Activated T-helper 9 cell treated with anti-CD3 and anti-CD28 coated beads, Interleukin-2, amount 50 U/mL, for 16 hours (primary cell): ENCODE measurements around the gene FEZF1.
"Not testable (repeated sequence)": the region's sequence is repeated elsewhere in the genome, so short reads cannot be mapped to it uniquely, and the experiment has no call there.

ENCODE experiments used
- DNase-seq: peaks from one replicate; pipeline ENCODE4 v3.0.0-alpha.2; 2020; ENCODE audit warnings: low read depth

Gene FEZF1

DNA sequence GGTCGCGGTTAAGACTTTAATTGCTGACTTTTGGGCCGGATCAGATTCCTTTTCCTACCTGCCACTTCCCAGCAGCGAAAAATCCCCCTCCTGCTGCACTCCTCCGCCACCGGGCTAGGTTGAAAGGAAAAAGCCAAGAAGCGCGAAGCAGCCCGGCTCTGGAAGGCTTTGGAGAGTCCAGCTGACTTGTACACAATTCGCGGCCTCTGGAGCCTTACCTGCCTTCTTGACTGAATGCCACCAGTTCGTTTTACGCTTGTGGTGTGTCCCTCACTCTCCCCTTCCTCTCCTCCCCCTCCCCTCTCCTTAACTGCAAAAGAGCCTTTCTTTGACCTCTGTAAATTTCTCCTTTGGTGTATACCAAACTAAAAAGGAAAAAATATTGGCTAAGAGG lies 2.7 kb upstream of the FEZF1 start:
- DNase-seq, result no peak

- DNase-seq, result no peak
Observed at GRCh38 chr7:122306320-122307227, 2.0 kb upstream of the FEZF1 start.

DNA sequence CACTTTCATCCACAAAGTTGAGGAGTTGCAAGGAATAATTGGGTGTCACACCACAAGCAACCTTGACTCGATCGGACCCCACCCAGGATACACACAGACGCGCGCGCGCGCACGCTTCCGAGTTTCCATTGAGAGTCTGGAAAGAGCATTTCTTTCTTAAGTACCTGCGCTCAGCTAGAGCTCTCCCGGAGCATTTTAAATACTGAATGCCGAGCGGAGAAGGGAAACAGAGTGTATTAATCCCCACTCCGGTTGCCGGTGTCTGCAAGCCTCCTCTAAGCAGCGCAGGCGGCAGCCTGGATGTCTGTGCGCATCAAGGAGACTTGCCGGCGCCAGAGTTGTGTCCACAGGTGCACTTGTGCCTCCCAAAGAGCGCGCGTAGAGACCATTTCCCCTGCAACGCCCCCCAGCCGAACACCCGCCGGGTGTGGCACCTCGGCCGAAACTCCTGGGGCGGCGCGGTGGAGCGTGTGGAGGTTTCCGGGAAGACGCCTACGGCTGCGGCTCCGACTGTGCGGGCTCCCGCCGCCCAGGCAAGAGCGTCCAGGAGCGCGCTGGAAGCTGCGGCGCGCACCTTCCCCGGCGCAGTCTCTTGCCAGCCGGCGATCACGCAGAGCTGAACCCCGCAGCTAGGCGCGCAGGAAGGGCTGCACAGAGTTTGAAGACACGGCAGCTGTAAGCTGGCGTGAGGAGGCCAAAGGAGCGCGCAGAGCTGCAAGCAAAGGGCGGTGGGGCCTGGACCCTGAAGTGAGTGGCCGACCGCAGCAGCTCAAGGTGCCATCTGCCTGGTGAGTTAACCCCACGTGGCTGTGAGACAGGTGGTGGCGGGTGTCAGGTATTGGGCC lies 1.1 kb upstream of the FEZF1 start:
- no peak for DNase-seq

DNA sequence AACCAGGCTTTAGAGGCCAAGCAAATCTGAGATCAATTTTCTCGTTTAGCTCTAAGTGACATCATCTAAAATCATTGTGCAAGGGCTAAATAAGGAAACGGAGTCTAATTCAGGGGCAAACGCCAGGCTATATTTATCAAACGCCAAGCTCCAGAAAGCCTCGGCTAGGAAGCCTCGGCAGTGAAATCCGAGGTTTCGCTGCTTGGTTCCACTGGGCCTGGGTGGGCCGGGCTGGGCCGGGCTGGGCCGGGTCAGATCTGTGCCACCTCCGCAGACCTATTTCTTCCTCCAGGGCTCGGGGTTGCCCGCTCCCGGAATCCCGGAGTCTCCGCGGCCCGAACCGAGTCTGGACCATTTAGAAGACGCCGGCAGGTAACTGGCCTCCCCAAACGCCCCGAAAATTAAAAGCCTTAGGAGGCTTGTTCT lies 459 bp upstream of the FEZF1 start:
- no peak for DNase-seq

GRCh38 chr7:122303531-122304318 lies 825 bp downstream of the FEZF1 start:
- no peak for DNase-seq

GRCh38 chr7:122302761-122303530 lies 1.6 kb downstream of the FEZF1 start:
- no peak for DNase-seq

- no peak for DNase-seq
Observed at GRCh38 chr7:122301858-122302760, 2.4 kb downstream of the FEZF1 start.

DNA sequence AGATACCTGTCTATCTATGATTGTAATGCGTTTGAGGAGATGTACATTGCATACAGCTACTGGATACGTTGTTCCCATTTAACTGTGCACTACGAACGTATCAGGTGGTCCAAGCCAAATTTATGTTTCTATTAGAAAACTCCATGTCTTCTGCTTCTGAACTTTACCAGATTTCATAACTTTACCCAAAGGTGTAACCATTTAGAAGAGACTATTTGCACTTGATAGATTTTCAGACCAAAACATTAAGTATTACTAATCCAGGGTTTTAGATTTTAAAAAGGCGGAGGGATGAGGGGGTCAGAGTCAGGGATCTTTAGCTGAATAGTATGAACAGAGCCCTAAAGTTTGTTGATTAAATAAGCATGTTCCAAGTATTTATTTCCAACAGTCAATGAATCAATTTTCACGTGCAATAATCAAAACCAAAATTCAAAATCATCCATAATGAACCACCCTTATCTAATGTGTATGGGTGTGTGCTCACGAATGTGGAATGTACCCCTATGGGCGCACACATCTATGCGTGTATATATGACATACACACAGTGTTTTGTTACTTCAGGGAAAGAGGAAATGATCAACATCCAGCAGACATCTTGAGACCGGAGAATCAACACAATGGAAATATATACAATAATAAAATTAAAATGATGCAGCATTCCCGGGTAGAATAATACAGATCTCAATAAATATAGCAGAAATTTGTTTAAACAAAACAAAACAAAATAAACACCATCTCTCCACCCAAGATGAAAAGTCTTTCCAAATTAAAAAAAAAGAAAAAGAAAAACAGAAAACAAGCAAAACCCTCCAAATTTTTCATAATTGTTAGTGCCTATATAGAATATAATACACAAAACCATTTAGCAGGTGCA lies 3.4 kb downstream of the FEZF1 start:
- no peak for DNase-seq

GRCh38 chr7:122300211-122300932 lies 4.2 kb downstream of the FEZF1 start:
- DNase-seq, result no peak

DNA sequence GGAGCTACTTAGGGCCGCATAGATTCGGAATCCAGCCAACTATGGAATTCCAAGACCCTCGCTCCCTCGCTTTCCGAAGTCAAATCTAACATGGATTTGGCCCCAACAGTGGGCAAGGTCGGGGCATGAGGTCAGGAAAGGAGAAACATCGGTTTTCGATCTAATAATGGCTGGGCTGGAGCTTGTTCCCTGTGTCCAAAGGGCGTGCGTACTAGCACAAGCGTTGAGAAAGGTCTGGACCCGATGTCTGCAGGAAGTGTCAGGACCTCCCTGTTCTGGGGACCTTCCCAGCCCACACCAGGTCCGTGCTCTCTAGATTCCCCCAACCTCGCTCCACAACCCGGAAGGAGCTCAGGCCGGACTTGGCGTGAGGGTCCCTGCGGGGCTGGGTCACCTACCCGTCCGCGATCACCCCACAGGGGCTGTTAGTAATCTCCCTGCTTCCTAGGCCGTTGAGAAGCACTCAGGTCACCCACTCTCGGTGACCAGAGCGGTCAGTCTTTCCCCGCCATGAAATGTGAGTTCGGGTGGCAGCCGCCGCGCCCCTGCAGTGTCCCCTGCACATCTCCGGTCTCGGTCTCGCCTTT lies 4.8 kb downstream of the FEZF1 start:
- DNase-seq, result no peak

DNA sequence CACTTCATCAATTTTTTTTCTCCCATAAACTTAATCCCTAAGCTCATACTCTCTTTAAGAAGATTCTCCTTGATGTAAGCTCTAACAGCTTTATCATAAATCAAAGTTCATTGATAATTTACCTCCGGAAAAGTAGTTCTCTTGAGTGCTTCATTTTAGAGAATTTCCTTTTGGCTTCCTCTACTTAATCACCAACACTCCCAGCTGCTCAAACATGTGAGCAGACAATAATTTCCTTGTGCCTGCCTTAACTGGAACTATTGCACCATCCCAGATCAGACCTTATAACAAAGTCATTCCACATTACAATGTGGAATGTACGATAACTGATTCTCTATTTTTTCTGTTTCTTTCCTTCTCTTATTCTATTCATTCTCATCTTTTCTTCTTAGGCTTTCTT lies 5.9 kb downstream of the FEZF1 start:
- no peak for DNase-seq

DNA sequence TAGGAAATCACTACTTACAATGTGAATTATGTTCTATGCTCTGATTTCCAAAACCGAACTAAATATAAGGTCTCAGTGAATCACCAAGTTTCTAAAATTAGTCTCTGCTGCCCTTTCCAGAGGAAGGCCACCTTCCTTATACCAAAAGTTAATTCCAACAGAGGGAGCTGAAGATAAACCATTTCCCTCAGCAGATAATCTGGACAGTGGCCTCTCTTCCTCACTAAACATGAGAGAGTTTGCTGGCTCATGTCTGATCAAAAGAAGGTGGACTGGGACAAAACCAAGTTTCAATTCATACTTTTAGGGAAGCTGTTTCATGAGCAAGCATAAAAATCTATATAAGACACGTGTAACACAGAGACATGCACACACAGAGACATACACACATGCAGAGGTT lies 6.4 kb downstream of the FEZF1 start:
- no peak for DNase-seq

- no peak for DNase-seq
Observed at GRCh38 chr7:122291189-122291588, 13.4 kb downstream of the FEZF1 start.

DNA sequence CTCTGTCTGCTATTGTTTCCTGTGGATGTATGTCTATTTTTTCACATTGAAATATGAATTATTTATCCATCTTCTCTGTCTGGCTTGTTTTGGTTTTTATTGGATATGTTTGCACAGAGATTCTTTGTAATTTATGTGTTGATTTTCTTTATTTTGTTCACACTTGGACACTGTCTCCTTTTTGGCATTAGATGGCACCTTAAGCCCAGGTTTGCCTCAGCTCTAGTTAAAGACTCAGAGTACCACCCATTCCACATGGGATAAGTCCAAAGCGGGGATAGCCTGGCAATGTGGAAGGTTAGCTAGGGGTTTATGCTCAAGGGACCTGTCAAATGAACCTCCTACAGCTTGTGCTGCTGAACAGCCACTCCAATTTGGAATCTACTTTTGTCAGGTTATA lies 14.1 kb downstream of the FEZF1 start:
- no peak for DNase-seq

- DNase-seq, result no peak
Observed at GRCh38 chr7:122289426-122289825, 15.1 kb downstream of the FEZF1 start.

- DNase-seq, result not testable (repeated sequence)
Observed at GRCh38 chr7:122284608-122285007, 19.9 kb downstream of the FEZF1 start.

DNA sequence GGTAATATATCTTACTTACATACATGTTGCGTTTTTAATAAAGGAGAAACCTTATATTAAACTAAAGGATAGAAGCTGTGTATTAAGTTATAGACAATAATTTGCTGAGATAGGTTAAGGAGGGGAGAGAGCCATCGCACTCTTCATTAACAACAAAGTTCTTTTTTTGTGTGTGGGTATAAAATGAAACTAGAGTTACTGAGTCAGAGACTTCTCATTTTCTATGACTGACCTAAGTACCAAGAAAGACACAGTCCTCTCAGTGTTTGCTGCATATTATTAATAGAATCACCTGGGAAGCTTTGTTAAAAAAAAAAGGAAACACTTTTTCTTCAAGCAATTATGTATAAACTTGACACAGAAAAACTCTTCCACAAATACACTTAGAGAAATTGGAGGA lies 31.4 kb downstream of the FEZF1 start:
- DNase-seq, result no peak

GRCh38 chr7:122269241-122269640 lies 35.3 kb downstream of the FEZF1 start:
- DNase-seq, result no peak
